WTC11 (cell line): ENCODE results near the gene ENDOV. TPM values are rescaled to one million over a fixed set of nuclear protein-coding genes. Genes with fewer than 3 reads are reported as not detected.

Experiments
- ATAC-seq: fragments of 200-7000 bp; cut with Tn5 transposase; 2 replicates; pipeline ENCODE4 v1.10.0; 2021; ENCODE audit warnings: mild to moderate bottlenecking, moderate library complexity
- CTCF ChIA-PET: fragments of 300-600 bp; sonication (Branson Sonifier 250); formaldehyde crosslinking; loops from one replicate; lab custom pipeline; 2021; ENCODE audit warnings: antibody characterized with exemption; lab: Charles Lee
- POLR2A ChIA-PET: fragments of 350-600 bp; sonication (Branson Sonifier 250); formaldehyde crosslinking; loops from one replicate; lab custom pipeline; 2021; ENCODE audit warnings: antibody characterized with exemption; lab: Charles Lee
- DNase-seq: peaks from one replicate; pipeline ENCODE4 v3.0.0; 2021; ENCODE audit warnings: low spot score
- H3K27ac Mint-ChIP-seq: 2 replicates; pipeline ENCODE4 v1.8.0; 2021; ENCODE audit warnings: mixed read lengths
- H3K27me3 Mint-ChIP-seq: 2 replicates; pipeline ENCODE4 v1.8.0; 2021; ENCODE audit warnings: low read depth, mild to moderate bottlenecking, moderate library complexity, mixed read lengths
- H3K36me3 Mint-ChIP-seq: 2 replicates; pipeline ENCODE4 v1.8.0; 2021; ENCODE audit warnings: mixed read lengths
- H3K4me1 Mint-ChIP-seq: 2 replicates; pipeline ENCODE4 v1.8.0; 2022; ENCODE audit warnings: mixed read lengths
- H3K4me3 Mint-ChIP-seq: 2 replicates; pipeline ENCODE4 v1.8.0; 2021; ENCODE audit warnings: mild to moderate bottlenecking, moderate library complexity, mixed read lengths
- H3K9me3 Mint-ChIP-seq: 2 replicates; pipeline ENCODE4 v1.8.0; 2021; ENCODE audit warnings: mixed read lengths
- AR ChIP-seq: fragments of 250-450 bp; sonication (Bioruptor Pico); IDR thresholded peaks from 2 replicates; pipeline ENCODE4 v1.9.0; 2021; ENCODE audit warnings: mild to moderate bottlenecking
- FOXK1 ChIP-seq: sonication (generic); formaldehyde crosslinking; IDR thresholded peaks from 2 replicates; pipeline ENCODE4 v1.8.0; 2022; ENCODE audit warnings: mild to moderate bottlenecking, moderate library complexity, missing genetic modification reagents
- HMGXB4 ChIP-seq: sonication (generic); formaldehyde crosslinking; IDR thresholded peaks from 2 replicates; pipeline ENCODE4 v1.8.1; 2023; ENCODE audit warnings: mild to moderate bottlenecking, moderate library complexity, missing genetic modification reagents
- JAZF1 ChIP-seq: fragments of 250-450 bp; sonication (Bioruptor Pico); IDR thresholded peaks from 2 replicates; pipeline ENCODE4 v1.9.0; 2021; ENCODE audit warnings: moderate library complexity, mild to moderate bottlenecking, inconsistent platforms
- NFE2L1 ChIP-seq: sonication (generic); formaldehyde crosslinking; IDR thresholded peaks from 2 replicates; pipeline ENCODE4 v1.8.1; 2023; ENCODE audit warnings: missing genetic modification reagents
- SOX15 ChIP-seq: fragments of 250-450 bp; sonication (Bioruptor Pico); IDR thresholded peaks from 2 replicates; pipeline ENCODE4 v1.9.0; 2021; ENCODE audit warnings: mild to moderate bottlenecking
- ZNF121 ChIP-seq: sonication (generic); formaldehyde crosslinking; IDR thresholded peaks from 2 replicates; pipeline ENCODE4 v1.8.0; 2023; ENCODE audit warnings: missing genetic modification reagents
- ZNF138 ChIP-seq: sonication (generic); formaldehyde crosslinking; conservative IDR thresholded peaks from 2 replicates; pipeline ENCODE4 v1.8.1; 2022; ENCODE audit warnings: mild to moderate bottlenecking, moderate library complexity, missing genetic modification reagents
- total RNA-seq: library from RNA; stranded (reverse); gene quantifications from 3 replicates; pipeline ENCODE4 v1.2.3, GENCODE V29; 2021
- TF ChIP-seq, protein P1 (sequence below): sonication (generic); formaldehyde crosslinking; IDR thresholded peaks from 2 replicates; pipeline ENCODE4 v1.8.0; 2023; ENCODE audit warnings: mild to moderate bottlenecking, missing genetic modification reagents
- TF ChIP-seq, protein P2 (sequence below): sonication (generic); formaldehyde crosslinking; IDR thresholded peaks from 2 replicates; pipeline ENCODE4 v1.8.1; 2022; ENCODE audit warnings: mild to moderate bottlenecking, missing genetic modification reagents, moderate library complexity, borderline replicate concordance
- TF ChIP-seq, protein P3 (sequence below): sonication (generic); formaldehyde crosslinking; IDR thresholded peaks from 2 replicates; pipeline ENCODE4 v1.8.1; 2022; ENCODE audit warnings: low read depth, missing genetic modification reagents, borderline replicate concordance
- TF ChIP-seq, protein P4 (sequence below): sonication (generic); formaldehyde crosslinking; IDR thresholded peaks from 2 replicates; pipeline ENCODE4 v1.8.0; 2022; ENCODE audit warnings: mild to moderate bottlenecking, missing genetic modification reagents
- TF ChIP-seq, protein P5 (sequence below): sonication (generic); formaldehyde crosslinking; IDR thresholded peaks from 2 replicates; pipeline ENCODE4 v1.8.0; 2022; ENCODE audit warnings: missing genetic modification reagents

ENDOV gene
- total RNA-seq, 1 experiment from 2014 or later, result 25.2 TPM

GRCh38 chr17:80365983-80366382 is 49.0 kb upstream of the ENDOV start:
- Mint-ChIP-seq H3K9me3 (peaks cover 6% of the 10 kb centered on the region), H3K36me3 (peaks cover 71% of the 10 kb centered on the region), H3K27ac (no peak overlapping the region), H3K27me3 (no peaks in the 10 kb centered on the region), H3K4me1 (no peaks in the 10 kb centered on the region), H3K4me3 (no peak overlapping the region)
- TF ChIP-seq, protein P1, sequence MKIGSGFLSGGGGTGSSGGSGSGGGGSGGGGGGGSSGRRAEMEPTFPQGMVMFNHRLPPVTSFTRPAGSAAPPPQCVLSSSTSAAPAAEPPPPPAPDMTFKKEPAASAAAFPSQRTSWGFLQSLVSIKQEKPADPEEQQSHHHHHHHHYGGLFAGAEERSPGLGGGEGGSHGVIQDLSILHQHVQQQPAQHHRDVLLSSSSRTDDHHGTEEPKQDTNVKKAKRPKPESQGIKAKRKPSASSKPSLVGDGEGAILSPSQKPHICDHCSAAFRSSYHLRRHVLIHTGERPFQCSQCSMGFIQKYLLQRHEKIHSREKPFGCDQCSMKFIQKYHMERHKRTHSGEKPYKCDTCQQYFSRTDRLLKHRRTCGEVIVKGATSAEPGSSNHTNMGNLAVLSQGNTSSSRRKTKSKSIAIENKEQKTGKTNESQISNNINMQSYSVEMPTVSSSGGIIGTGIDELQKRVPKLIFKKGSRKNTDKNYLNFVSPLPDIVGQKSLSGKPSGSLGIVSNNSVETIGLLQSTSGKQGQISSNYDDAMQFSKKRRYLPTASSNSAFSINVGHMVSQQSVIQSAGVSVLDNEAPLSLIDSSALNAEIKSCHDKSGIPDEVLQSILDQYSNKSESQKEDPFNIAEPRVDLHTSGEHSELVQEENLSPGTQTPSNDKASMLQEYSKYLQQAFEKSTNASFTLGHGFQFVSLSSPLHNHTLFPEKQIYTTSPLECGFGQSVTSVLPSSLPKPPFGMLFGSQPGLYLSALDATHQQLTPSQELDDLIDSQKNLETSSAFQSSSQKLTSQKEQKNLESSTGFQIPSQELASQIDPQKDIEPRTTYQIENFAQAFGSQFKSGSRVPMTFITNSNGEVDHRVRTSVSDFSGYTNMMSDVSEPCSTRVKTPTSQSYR (CRISPR knock-in tag), result no peak
- TF ChIP-seq ZNF138, result no peak
- no peak for TF ChIP-seq JAZF1
- no peak for TF ChIP-seq HMGXB4 (CRISPR knock-in tag)
- no peak for TF ChIP-seq AR (CRISPR knock-in tag)
- TF ChIP-seq ZNF121, result no peak
- no peak for DNase-seq
- ChIA-PET CTCF (no interaction called here), POLR2A (no interaction called here)
- no peak for ATAC-seq

DNA sequence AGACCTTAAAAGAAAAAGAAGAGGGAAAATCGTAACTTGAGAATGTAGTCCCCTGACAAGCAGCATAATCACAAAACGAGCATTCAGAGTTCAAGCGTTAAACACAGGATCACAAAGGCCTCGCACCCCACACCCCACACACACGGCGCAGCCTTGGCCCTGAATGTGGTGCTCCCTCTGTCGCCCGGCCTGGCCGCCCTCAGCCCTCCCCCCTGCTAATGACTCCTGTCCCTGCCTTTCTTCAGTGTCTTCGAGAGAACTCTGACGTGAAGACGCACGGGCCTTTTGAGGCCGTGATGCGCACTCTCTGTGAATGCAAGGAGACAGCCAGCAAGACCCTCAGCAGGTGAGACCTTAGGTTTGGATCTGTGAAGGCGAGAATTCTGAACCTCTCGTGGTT is 47.5 kb upstream of the ENDOV start:
- DNase-seq, result no peak
- Mint-ChIP-seq H3K36me3 (peaks cover 68% of the 10 kb centered on the region), H3K9me3 (no peaks in the 10 kb centered on the region), H3K4me1 (no peaks in the 10 kb centered on the region), H3K27me3 (no peaks in the 10 kb centered on the region), H3K4me3 (no peak overlapping the region), H3K27ac (no peak overlapping the region)
- ATAC-seq, result no peak
- TF ChIP-seq, protein P2, sequence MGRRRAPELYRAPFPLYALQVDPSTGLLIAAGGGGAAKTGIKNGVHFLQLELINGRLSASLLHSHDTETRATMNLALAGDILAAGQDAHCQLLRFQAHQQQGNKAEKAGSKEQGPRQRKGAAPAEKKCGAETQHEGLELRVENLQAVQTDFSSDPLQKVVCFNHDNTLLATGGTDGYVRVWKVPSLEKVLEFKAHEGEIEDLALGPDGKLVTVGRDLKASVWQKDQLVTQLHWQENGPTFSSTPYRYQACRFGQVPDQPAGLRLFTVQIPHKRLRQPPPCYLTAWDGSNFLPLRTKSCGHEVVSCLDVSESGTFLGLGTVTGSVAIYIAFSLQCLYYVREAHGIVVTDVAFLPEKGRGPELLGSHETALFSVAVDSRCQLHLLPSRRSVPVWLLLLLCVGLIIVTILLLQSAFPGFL (CRISPR knock-in tag), result no peak
- no peak for TF ChIP-seq NFE2L1
- CTCF ChIA-PET, result no interaction called here
- POLR2A ChIA-PET, result no interaction called here

DNA sequence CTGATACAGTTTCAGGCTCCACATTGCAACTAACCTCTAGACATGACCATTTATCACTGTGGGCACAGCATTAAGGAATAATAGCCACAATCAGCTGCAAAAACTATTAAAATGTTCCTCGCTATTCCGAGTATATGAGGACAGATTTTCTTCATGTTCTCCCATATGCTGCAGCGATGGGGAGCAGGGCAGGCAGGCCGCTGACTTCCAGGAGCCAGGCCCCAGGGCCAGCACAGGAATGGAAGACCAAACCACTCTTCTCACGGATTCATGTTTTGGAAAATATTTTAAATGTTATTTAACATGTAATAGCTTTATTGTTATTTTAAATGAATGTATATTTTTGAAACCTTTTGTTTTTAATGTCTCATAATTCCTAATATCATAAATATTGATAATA is 43.8 kb upstream of the ENDOV start:
- Mint-ChIP-seq H3K36me3 (peaks cover 70% of the 10 kb centered on the region), H3K4me3 (no peak overlapping the region), H3K27me3 (no peaks in the 10 kb centered on the region), H3K9me3 (no peaks in the 10 kb centered on the region), H3K27ac (no peak overlapping the region), H3K4me1 (peaks cover 10% of the 10 kb centered on the region)
- DNase-seq, result no peak
- ChIA-PET POLR2A (no interaction called here), CTCF (interaction anchor here (3.2 kb wide), 1 partner anchor 10 kb away, joined by 15 read pairs; no protein-coding TSS in a partner anchor)
- no peak for ATAC-seq
- TF ChIP-seq, protein P3, sequence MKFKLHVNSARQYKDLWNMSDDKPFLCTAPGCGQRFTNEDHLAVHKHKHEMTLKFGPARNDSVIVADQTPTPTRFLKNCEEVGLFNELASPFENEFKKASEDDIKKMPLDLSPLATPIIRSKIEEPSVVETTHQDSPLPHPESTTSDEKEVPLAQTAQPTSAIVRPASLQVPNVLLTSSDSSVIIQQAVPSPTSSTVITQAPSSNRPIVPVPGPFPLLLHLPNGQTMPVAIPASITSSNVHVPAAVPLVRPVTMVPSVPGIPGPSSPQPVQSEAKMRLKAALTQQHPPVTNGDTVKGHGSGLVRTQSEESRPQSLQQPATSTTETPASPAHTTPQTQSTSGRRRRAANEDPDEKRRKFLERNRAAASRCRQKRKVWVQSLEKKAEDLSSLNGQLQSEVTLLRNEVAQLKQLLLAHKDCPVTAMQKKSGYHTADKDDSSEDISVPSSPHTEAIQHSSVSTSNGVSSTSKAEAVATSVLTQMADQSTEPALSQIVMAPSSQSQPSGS (CRISPR knock-in tag), result no peak
- TF ChIP-seq NFE2L1 (no peak), AR (CRISPR knock-in tag) (no peak), SOX15 (CRISPR knock-in tag) (no peak), FOXK1 (CRISPR knock-in tag) (no peak)
- TF ChIP-seq, protein P4, sequence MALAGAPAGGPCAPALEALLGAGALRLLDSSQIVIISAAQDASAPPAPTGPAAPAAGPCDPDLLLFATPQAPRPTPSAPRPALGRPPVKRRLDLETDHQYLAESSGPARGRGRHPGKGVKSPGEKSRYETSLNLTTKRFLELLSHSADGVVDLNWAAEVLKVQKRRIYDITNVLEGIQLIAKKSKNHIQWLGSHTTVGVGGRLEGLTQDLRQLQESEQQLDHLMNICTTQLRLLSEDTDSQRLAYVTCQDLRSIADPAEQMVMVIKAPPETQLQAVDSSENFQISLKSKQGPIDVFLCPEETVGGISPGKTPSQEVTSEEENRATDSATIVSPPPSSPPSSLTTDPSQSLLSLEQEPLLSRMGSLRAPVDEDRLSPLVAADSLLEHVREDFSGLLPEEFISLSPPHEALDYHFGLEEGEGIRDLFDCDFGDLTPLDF (CRISPR knock-in tag), result no peak
- TF ChIP-seq, protein P5, sequence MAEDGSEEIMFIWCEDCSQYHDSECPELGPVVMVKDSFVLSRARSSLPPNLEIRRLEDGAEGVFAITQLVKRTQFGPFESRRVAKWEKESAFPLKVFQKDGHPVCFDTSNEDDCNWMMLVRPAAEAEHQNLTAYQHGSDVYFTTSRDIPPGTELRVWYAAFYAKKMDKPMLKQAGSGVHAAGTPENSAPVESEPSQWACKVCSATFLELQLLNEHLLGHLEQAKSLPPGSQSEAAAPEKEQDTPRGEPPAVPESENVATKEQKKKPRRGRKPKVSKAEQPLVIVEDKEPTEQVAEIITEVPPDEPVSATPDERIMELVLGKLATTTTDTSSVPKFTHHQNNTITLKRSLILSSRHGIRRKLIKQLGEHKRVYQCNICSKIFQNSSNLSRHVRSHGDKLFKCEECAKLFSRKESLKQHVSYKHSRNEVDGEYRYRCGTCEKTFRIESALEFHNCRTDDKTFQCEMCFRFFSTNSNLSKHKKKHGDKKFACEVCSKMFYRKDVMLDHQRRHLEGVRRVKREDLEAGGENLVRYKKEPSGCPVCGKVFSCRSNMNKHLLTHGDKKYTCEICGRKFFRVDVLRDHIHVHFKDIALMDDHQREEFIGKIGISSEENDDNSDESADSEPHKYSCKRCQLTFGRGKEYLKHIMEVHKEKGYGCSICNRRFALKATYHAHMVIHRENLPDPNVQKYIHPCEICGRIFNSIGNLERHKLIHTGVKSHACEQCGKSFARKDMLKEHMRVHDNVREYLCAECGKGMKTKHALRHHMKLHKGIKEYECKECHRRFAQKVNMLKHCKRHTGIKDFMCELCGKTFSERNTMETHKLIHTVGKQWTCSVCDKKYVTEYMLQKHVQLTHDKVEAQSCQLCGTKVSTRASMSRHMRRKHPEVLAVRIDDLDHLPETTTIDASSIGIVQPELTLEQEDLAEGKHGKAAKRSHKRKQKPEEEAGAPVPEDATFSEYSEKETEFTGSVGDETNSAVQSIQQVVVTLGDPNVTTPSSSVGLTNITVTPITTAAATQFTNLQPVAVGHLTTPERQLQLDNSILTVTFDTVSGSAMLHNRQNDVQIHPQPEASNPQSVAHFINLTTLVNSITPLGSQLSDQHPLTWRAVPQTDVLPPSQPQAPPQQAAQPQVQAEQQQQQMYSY (CRISPR knock-in tag), result no peak
